ES-I3 (cell line): ENCODE data around the gene ATL2.
"Not testable (repeated sequence)": the region's sequence is repeated elsewhere in the genome, so short reads cannot be mapped to it uniquely, and the experiment has no call there.

Experiments
- H3K36me3 ChIP-seq: 2 replicates; pipeline ENCODE4 v1.6.1; 2013; ENCODE audit warnings: mild to moderate bottlenecking, low read length, control low read depth, moderate library complexity; ENCODE audit not compliant: insufficient read depth
- H3K4me1 ChIP-seq: 2 replicates; pipeline ENCODE4 v1.6.1; 2013; ENCODE audit warnings: mild to moderate bottlenecking, control low read depth, low read length; ENCODE audit not compliant: insufficient read depth
- H3K9ac ChIP-seq: 2 replicates; pipeline ENCODE4 v1.6.1; 2013; ENCODE audit warnings: low read depth, mild to moderate bottlenecking, low read length, moderate library complexity
- H3K9me3 ChIP-seq: 2 replicates; pipeline ENCODE4 v1.6.1; 2013; ENCODE audit warnings: mild to moderate bottlenecking, low read length, moderate library complexity; ENCODE audit not compliant: control insufficient read depth, insufficient read depth

The ATL2 gene

DNA sequence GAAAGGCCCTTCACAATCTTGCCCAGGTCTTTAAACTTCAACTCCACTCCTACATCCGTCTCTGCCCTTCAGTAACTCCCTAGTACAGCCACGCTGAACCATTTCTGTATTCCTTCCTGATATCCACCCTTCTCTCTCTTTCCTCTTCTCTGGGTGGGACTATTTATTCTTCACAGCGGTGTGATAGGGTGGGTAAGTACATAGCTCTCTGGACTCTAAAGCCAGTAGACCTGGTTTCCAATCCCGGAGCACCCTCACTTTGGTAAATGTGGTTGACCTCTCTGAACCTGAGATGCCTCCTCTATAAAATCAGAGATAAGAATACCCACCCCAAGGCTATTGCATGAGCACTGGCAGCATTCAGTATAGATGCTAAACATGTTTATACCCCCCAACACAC is 86.7 kb downstream of the ATL2 start:
- Histone ChIP-seq H3K36me3 (no peaks in the 10 kb centered on the region), H3K4me1 (no peaks in the 10 kb centered on the region; the same call in 1 of the 2 replicates), H3K9ac (no peak overlapping the region), H3K9me3 (no peaks in the 10 kb centered on the region)

DNA sequence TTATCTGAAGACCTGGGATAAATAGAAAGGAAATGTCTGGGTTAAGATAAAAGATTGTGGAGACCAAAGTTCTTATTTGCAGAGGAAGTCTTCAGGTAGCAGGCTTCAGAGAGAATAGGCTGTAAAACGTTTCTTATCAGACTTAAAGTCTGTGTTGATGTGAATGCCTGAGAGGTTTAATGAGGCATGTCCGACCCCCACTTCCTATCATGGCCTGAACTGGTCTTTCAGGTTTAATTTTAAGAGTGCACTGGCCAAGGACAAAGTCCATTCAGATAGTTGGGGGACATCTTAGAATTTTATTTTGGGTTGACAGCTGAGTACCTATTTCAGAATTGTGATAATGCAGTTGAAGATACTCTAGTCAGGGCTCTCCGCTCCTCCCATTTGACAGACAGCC is 92.1 kb downstream of the ATL2 start:
- no peaks in the 10 kb centered on the region for H3K4me1 ChIP-seq
- H3K9me3 ChIP-seq = no peaks in the 10 kb centered on the region
- H3K9ac ChIP-seq = no peak overlapping the region
- H3K36me3 ChIP-seq = no peaks in the 10 kb centered on the region

DNA sequence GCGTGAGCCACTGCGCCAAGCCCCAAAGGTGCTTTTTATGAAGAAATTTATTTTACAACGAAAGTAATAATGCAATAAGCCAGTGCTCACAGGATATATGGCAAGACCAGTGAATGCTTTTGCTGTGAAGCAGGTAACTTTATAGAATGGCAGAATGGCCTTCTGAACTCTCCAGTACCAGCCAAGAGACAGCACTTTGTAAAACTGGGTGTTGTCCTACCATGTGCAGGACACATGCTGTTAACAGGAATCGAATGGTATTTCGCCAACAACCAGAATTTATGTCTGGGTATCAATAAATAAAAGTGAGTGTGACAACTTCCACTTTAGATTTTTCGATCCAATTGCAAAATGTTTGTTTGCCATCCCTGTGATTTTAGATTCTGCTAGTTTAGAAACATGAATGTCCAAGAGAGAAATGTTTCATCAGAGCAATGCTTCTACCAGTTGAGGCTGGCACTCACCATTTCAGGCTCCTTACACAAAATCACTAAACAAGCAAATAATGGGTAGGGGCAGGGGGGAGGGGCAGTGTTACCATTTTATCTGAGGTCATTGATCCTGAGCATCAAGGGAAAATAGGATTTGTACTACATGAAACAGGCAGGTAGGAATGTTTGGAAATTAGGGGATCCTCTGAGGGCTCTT is 95.9 kb downstream of the ATL2 start:
- Histone ChIP-seq H3K9me3 (no peaks in the 10 kb centered on the region), H3K36me3 (no peaks in the 10 kb centered on the region), H3K4me1 (peaks cover 20% of the 10 kb centered on the region), H3K9ac (no peak overlapping the region)

DNA sequence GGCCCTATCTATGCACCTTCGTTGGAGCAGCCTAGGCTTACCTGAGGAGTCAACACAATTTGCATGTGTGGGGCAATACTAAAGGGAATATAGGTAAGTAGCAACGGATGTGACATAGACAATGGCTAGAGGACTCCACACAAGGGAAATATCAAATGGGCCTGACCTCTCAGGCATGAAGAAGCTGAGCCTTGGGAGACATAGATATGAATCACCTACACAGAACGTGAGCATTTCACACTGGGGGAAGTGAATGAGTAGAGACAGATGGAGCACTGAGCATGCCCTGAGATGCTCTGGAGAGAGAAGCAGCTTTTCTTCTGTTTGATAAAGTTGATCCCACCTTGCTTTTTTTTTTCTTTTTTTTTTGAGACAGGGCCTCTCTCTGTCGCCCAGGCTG is 97.9 kb downstream of the ATL2 start:
- Histone ChIP-seq H3K4me1 (peaks cover 20% of the 10 kb centered on the region), H3K9ac (no peak overlapping the region), H3K9me3 (no peaks in the 10 kb centered on the region), H3K36me3 (no peaks in the 10 kb centered on the region)

DNA sequence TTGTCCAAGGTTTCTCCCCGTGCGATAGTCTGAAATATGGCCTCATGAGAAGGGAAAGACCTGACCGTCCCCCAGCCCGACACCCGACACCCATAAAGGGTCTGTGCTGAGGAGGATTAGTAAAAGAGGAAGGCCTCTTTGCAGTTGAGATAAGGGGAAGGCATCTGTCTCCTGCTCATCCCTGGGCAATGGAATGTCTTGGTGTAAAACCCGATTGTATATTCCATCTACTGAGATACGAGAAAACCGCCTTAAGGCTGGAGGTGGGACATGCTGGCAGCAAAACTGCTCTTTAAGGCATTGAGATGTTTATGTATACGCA is 99.0 kb downstream of the ATL2 start:
- not testable (repeated sequence) for H3K9me3 ChIP-seq, H3K36me3 ChIP-seq, H3K9ac ChIP-seq
- peaks cover 24% of the 10 kb centered on the region for H3K4me1 ChIP-seq

DNA sequence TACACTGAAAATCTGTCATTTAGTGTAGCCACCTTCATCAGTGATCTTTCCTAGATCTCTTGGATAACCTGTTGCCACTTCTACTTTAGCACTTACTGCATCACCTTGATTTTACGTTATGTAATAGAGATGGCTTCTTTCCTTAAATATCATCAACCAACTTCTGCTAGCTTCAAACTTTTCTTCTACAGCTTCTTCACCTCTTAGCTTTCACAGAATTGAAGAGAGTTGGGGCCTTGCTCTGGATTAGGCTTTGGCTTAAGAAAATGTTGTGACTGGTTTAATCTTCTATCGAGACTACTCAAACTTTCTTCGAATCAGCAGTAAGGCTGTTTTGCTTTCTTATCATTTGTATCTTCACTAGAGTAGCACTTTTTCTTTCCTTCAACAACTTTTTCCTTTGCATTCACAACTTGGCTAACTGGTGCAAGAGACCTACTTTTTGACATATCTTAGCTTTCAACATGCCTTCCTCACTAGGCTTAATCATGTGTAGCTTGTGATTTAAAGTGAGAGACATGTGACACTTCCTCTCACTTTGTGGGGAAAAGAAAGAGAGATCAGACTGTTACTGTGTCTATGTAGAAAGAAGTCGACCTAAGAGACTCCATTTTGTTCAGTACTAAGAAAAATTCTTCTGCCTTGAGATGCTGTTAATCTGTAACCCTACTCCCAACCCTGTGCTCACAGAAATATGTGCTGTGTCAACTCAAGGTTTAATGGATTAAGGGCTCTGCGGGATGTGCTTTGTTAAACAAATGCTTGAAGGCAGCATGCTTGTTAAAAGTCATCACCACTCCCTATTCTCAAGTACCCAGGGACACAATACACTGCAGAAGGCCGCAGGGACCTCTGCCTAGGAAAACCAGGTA is 99.6 kb downstream of the ATL2 start:
- Histone ChIP-seq H3K36me3 (no peaks in the 10 kb centered on the region), H3K9me3 (no peaks in the 10 kb centered on the region), H3K9ac (no peak overlapping the region; the same call in 1 of the 2 replicates), H3K4me1 (peaks cover 25% of the 10 kb centered on the region)

DNA sequence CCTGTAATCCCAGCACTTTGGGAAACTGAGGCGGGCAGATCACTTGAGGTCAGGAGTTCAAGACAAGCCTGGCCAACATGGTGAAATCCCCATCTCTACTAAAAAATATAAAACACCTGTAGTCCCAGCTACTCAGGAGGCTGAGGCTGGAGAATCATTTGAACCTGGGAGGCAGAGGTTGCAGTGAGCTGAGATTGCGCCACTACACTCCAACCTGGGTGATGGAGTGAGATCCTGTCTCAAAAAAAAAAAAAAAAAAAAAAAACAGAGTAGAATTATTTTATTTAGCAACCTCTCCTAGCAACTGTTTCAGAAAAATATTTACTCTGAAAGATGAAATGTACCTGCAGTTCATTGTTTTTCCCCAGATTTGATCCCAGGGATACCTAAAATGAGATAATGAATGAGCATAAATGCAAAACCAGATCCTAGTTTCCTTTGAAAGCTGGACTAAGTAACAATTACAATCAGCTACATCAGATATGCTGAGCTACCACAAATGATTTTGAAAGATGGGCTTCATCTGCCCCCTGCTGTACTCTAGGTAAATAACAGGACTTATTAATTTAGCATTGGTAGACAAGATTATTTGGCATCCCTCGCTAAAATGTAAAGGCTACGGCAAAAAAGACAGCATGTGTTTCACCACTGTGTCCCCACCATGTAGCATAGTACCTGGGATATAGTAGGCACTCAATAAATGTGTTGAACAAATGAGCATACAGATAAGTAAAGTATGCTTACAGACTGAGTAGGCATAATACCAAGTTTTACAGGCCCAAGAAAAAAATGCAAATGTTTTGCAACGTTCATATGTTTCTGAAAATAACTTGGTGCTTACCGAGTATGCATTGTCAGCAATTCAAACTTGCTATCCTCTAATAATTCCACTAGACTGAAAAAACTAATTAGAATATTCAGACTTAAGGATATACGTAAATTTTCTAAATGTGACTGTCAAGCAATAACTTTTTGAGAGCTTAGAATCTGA is 102.5 kb downstream of the ATL2 start:
- Histone ChIP-seq H3K9me3 (no peaks in the 10 kb centered on the region), H3K9ac (no peak overlapping the region), H3K36me3 (no peaks in the 10 kb centered on the region), H3K4me1 (peaks cover 25% of the 10 kb centered on the region)

DNA sequence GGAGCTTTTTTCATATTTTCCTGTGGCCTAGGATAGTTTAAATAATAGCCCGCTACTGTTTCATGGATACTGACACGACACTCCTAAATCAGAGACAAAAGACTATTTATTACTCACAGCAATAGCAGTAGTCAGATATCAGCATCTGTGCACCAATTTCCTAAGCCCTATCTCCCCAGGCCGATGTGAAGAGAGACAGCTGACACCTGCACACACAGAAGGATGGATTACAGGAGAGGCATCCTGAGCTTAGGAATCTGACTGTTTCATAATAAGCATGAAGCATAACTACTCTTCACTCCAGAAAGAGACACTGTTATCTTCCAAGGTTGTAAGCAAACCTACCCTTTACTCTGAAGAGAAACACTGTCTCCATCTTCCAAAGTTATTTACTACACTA is 105.4 kb downstream of the ATL2 start:
- Histone ChIP-seq H3K4me1 (peaks cover 4% of the 10 kb centered on the region; the same call in 1 of the 2 replicates), H3K9ac (no peak overlapping the region), H3K9me3 (no peaks in the 10 kb centered on the region), H3K36me3 (no peaks in the 10 kb centered on the region)

DNA sequence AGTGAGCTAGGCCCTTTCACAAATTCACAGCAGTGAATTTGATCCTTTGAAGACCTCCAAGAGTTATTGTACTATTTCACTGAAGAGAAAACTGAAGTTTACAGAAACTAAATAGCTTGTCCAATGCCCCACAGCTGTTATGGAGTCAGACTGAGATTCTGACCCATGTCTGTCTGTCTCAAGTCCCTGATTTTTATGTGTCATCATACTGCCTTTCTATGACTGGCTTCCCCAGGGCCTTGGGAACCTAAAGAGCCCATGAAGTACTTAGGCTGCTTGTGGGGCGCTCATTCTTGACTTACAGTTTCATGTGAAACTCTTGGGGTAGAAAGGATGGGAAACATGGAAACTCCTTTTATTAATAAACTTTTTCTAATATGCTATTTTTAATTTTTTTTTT is 107.7 kb downstream of the ATL2 start:
- Histone ChIP-seq H3K9ac (no peak overlapping the region), H3K36me3 (no peaks in the 10 kb centered on the region), H3K9me3 (no peaks in the 10 kb centered on the region), H3K4me1 (peaks cover 4% of the 10 kb centered on the region; the same call in 1 of the 2 replicates)

DNA sequence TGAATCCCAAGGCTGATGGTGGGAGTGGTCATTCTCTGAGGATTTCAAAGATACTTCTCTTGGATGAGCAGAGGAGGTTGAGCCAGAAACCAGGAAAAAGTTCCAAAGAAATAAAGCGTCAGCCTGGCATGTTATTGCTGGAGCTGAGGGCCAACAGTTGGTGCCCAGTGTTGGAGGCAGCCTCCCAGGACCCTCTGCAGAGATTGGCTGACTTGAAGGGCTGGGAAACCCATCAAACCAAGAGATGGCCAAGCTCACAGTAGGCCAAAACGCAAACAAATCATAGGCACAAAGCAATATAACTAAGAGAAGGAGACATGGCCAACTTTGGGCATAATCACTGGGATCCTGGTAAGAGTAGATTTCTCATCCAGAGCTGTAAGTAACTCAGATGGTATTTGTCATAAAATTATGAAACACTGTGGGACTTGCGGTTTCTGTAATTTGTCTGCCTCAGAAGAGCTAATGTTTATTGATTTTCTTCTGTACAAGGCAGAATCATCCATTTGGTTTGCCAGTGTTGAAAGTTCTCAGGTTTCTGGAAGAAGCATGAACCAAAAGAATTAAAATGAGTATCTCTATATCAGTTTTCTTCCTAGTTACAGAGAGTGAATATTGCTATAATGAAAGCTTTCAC is 108.3 kb downstream of the ATL2 start:
- no peaks in the 10 kb centered on the region for H3K9me3 ChIP-seq
- H3K4me1 ChIP-seq = peaks cover 4% of the 10 kb centered on the region; the same call in 1 of the 2 replicates
- no peaks in the 10 kb centered on the region for H3K36me3 ChIP-seq
- H3K9ac ChIP-seq = no peak overlapping the region

DNA sequence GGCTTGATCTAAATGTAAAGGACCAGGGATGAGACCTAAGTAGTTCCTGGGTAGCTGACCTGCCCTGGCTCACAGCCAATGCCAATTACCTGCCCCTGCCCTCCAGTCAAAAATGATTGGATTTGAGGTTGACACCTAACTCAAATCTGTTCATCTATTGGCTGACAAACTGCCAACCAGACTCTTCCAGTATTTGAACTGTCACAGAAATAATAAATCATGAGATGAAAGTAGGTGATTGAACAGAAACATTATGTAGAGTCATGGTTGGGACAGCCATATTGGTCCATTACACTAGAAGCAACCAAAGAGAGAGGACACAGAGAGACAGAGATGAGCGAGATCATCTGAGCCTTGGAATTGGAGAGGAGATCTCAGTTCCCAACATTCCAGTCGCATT is 109.1 kb downstream of the ATL2 start:
- H3K36me3 ChIP-seq = no peaks in the 10 kb centered on the region
- H3K4me1 ChIP-seq = peaks cover under 1% of the 10 kb centered on the region; the same call in 1 of the 2 replicates
- no peaks in the 10 kb centered on the region for H3K9me3 ChIP-seq
- H3K9ac ChIP-seq = no peak overlapping the region

DNA sequence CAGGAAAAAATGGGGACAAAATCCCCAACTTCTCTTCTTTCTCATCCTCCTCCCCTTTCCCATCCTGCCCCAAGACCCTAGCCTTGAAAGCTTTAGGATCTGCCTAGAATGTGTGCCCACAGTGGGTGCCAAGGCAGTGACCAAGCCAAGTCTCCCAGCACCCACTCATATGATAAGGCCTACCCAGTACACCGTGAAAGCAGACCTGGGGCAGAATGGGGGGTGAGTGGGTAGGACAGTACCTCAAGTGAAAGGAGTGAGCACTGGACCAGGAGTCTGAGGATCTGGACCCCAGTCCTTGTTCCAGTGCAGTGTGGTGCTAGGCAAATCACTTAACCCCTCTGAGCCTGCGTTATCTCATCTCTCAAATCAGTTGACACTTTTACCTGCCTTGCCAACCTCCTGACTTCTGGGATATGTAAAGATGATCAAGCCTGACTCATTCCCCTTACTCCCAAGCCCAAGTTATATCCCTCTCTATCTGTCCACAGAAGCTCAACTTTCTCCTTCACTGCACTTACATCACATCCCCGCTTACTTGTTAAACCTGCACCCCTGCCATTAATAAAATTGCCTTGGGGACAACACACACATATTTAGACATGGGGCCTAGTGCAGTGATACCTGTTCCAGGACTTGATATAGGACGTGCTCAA is 109.7 kb downstream of the ATL2 start:
- Histone ChIP-seq H3K9ac (no peak overlapping the region), H3K4me1 (0 out of 2 replicates have a peak, but pooled peaks cover 2% of the 10 kb centered on the region), H3K36me3 (no peaks in the 10 kb centered on the region), H3K9me3 (no peaks in the 10 kb centered on the region)

DNA sequence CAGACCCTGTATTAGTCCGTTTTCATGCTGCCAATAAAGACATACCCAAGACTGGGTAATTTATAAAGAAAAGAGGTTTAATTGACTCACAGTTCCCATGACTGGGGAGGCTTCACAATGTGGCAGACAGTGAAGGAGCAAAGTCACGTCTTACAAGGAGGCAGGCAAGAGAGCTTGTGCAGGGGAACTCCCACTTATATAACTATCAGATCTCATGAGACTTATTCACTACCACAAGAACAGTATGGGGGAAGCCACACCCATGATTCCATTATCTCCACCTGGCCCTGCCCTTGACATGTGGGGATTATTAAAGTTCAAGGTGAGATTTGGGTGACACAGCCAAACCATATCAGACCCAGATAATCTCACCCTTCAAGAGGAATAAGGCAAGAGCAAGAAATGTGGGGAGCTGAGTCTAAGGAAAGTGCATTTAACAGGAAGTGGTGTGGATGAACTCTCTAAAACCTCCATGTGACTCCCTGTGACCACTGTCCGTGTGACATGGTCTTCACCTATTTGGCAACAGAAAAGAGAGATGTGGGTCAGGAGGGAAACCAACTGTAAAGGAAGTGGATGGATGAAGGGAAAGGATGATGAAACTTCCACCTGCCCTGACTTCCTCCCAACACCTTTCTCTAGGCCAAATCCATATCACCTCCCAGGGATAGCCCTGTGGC is 110.6 kb downstream of the ATL2 start:
- Histone ChIP-seq H3K9me3 (no peaks in the 10 kb centered on the region), H3K36me3 (no peaks in the 10 kb centered on the region), H3K9ac (no peak overlapping the region), H3K4me1 (0 out of 2 replicates have a peak, but pooled peaks cover 4% of the 10 kb centered on the region)
